ENCODE measurements around the gene PRKG1.

Gene PRKG1

GRCh38 chr10:51649064-51649463 lies 574.8 kb downstream of the PRKG1 start:
- Histone ChIP-seq H2AFZ (ENCODE audit: low read depth, low read length) (no peak overlapping the region), H3K36me3 (ENCODE audit: insufficient read depth, low read length) (no peaks in the 10 kb centered on the region), H4K20me1 (ENCODE audit: insufficient read depth, low read length) (no peaks in the 10 kb centered on the region), H3K4me1 (ENCODE audit: insufficient read depth, low read length) (no peaks in the 10 kb centered on the region), H3K9me3 (ENCODE audit: insufficient read depth, low read length, severe bottlenecking) (no peaks in the 10 kb centered on the region), H3K4me3 (ENCODE audit: low read depth in 1 of 2, low read length in 2 of 2) (no peak overlapping the region), H3K4me2 (ENCODE audit: insufficient read depth, low read length) (no peak overlapping the region), H3K9ac (ENCODE audit: low read depth, low read length) (no peak overlapping the region), H3K27me3 (ENCODE audit: insufficient read depth, low read length, poor library complexity) (no peaks in the 10 kb centered on the region), H3K27ac (ENCODE audit: low read length) (no peak overlapping the region), H3K79me2 (ENCODE audit: insufficient read depth, low read length) (no peaks in the 10 kb centered on the region)
- TF ChIP-seq EZH2 (IDR thresholded peaks at IDR 0.05; ENCODE audit: borderline replicate concordance, low read depth, low read length, severe bottlenecking): no peak
- no peak for TF ChIP-seq CTCF (IDR thresholded peaks at IDR 0.05; ENCODE audit: borderline replicate concordance, extremely low read depth, low read length, poor library complexity, severe bottlenecking)
- DNase-seq (no peak), ATAC-seq (ENCODE audit: insufficient read depth, low read depth) (no peak)

GRCh38 chr10:51651063-51651462 lies 576.8 kb downstream of the PRKG1 start:
- H3K9me3 ChIP-seq (ENCODE audit: insufficient read depth, low read length, severe bottlenecking): no peaks in the 10 kb centered on the region
- no peaks in the 10 kb centered on the region for H3K4me1 ChIP-seq (ENCODE audit: insufficient read depth, low read length)
- no peaks in the 10 kb centered on the region for H4K20me1 ChIP-seq (ENCODE audit: insufficient read depth, low read length)
- H3K27me3 ChIP-seq (ENCODE audit: insufficient read depth, low read length, poor library complexity): no peaks in the 10 kb centered on the region
- DNase-seq (no peak), ATAC-seq (ENCODE audit: insufficient read depth, low read depth) (no peak)
- H3K4me3 ChIP-seq (ENCODE audit: low read depth in 1 of 2, low read length in 2 of 2): no peak overlapping the region
- no peak for TF ChIP-seq EZH2 (IDR thresholded peaks at IDR 0.05; ENCODE audit: borderline replicate concordance, low read depth, low read length, severe bottlenecking)
- TF ChIP-seq CTCF (IDR thresholded peaks at IDR 0.05; ENCODE audit: borderline replicate concordance, extremely low read depth, low read length, poor library complexity, severe bottlenecking): no peak
- H3K4me2 ChIP-seq (ENCODE audit: insufficient read depth, low read length): no peak overlapping the region
- H2AFZ ChIP-seq (ENCODE audit: low read depth, low read length): no peak overlapping the region
- no peak overlapping the region for H3K27ac ChIP-seq (ENCODE audit: low read length)
- H3K9ac ChIP-seq (ENCODE audit: low read depth, low read length): no peak overlapping the region
- H3K79me2 ChIP-seq (ENCODE audit: insufficient read depth, low read length): no peaks in the 10 kb centered on the region
- H3K36me3 ChIP-seq (ENCODE audit: insufficient read depth, low read length): no peaks in the 10 kb centered on the region

GRCh38 chr10:51653025-51653424 lies 578.7 kb downstream of the PRKG1 start:
- no peak overlapping the region for H3K27ac ChIP-seq (ENCODE audit: low read length)
- H3K4me2 ChIP-seq (ENCODE audit: insufficient read depth, low read length): no peak overlapping the region
- no peak for ATAC-seq (ENCODE audit: insufficient read depth, low read depth)

More at GRCh38 chr10:51653025-51653424, 578.7 kb downstream of the PRKG1 start:
- no peaks in the 10 kb centered on the region for H3K36me3 ChIP-seq (ENCODE audit: insufficient read depth, low read length)
- TF ChIP-seq CTCF (IDR thresholded peaks at IDR 0.05; ENCODE audit: borderline replicate concordance, extremely low read depth, low read length, poor library complexity, severe bottlenecking) (no peak), EZH2 (IDR thresholded peaks at IDR 0.05; ENCODE audit: borderline replicate concordance, low read depth, low read length, severe bottlenecking) (no peak)
- H4K20me1 ChIP-seq (ENCODE audit: insufficient read depth, low read length): no peaks in the 10 kb centered on the region
- no peaks in the 10 kb centered on the region for H3K4me1 ChIP-seq (ENCODE audit: insufficient read depth, low read length)
- no peaks in the 10 kb centered on the region for H3K79me2 ChIP-seq (ENCODE audit: insufficient read depth, low read length)
- no peak overlapping the region for H3K9ac ChIP-seq (ENCODE audit: low read depth, low read length)
- H3K27me3 ChIP-seq (ENCODE audit: insufficient read depth, low read length, poor library complexity): no peaks in the 10 kb centered on the region
- H3K4me3 ChIP-seq (ENCODE audit: low read depth in 1 of 2, low read length in 2 of 2): no peak overlapping the region
- H3K9me3 ChIP-seq (ENCODE audit: insufficient read depth, low read length, severe bottlenecking): no peaks in the 10 kb centered on the region
- H2AFZ ChIP-seq (ENCODE audit: low read depth, low read length): no peak overlapping the region
- no peak for DNase-seq
